ENCODE results near the gene MACROD2.

Gene MACROD2

GRCh38 chr20:15032352-15032622, 1037.0 kb downstream of the MACROD2 start:
- no peak for DNase-seq

- no peak for DNase-seq
Measured at GRCh38 chr20:15033269-15033668, 1038.0 kb downstream of the MACROD2 start.

GRCh38 chr20:15033891-15034290, 1038.6 kb downstream of the MACROD2 start:
- DNase-seq: no peak

GRCh38 chr20:15036948-15037347, 1041.6 kb downstream of the MACROD2 start:
- DNase-seq: no peak

GRCh38 chr20:15039088-15039752, 1043.9 kb downstream of the MACROD2 start:
- DNase-seq: no peak

- no peak for DNase-seq
Measured at GRCh38 chr20:15042723-15043122, 1047.4 kb downstream of the MACROD2 start.

GRCh38 chr20:15045246-15045645, 1049.9 kb downstream of the MACROD2 start:
- DNase-seq: no peak

GRCh38 chr20:15047042-15047441, 1051.7 kb downstream of the MACROD2 start:
- no peak for DNase-seq

- no peak for DNase-seq
Measured at GRCh38 chr20:15047601-15048000, 1052.3 kb downstream of the MACROD2 start.

GRCh38 chr20:15056246-15056645, 1060.9 kb downstream of the MACROD2 start:
- DNase-seq: no peak

GRCh38 chr20:15058841-15059240, 1063.5 kb downstream of the MACROD2 start:
- DNase-seq: no peak

GRCh38 chr20:15059438-15059837, 1064.1 kb downstream of the MACROD2 start:
- DNase-seq: no peak

GRCh38 chr20:15060265-15061060, 1065.1 kb downstream of the MACROD2 start:
- no peak for DNase-seq

- no peak for DNase-seq
Measured at GRCh38 chr20:15061061-15061430, 1065.7 kb downstream of the MACROD2 start.

- DNase-seq: no peak
Measured at GRCh38 chr20:15061955-15062354, 1066.6 kb downstream of the MACROD2 start.

GRCh38 chr20:15063081-15063480, 1067.8 kb downstream of the MACROD2 start:
- no peak for DNase-seq

- no peak for DNase-seq
Measured at GRCh38 chr20:15064741-15065140, 1069.4 kb downstream of the MACROD2 start.

- DNase-seq: no peak
Measured at GRCh38 chr20:15065794-15066193, 1070.5 kb downstream of the MACROD2 start.

- no peak for DNase-seq
Measured at GRCh38 chr20:15068486-15068885, 1073.2 kb downstream of the MACROD2 start.

- DNase-seq: no peak
Measured at GRCh38 chr20:15069355-15069754, 1074.0 kb downstream of the MACROD2 start.

- DNase-seq: no peak
Measured at GRCh38 chr20:15071085-15071808, 1075.9 kb downstream of the MACROD2 start.

- DNase-seq: no peak
Measured at GRCh38 chr20:15072316-15072715, 1077.0 kb downstream of the MACROD2 start.

GRCh38 chr20:15075586-15075985, 1080.3 kb downstream of the MACROD2 start:
- DNase-seq: no peak

GRCh38 chr20:15076785-15077184, 1081.5 kb downstream of the MACROD2 start:
- DNase-seq: no peak

Data from HCEC 1CT (cell line).